ENCODE data around the gene STK40.

The STK40 gene

GRCh38 chr1:36389999-36390398 lies 4.3 kb upstream of the STK40 start:
- H3K4me3 ChIP-seq (ENCODE audit: low read depth, low read length), result no peak overlapping the region
- no peak for TF ChIP-seq CTCF (IDR thresholded peaks at IDR 0.05; ENCODE audit: insufficient read depth, low read length, missing control alignments)
- POLR2A ChIA-PET, result interaction anchor here (1.9 kb wide), 1 partner anchor 8 kb away, joined by 6 read pairs; the partner anchor contains the start of gene LSM10
- CTCF ChIA-PET, result interaction anchor here (1.1 to 2.9 kb wide), 3 partner anchors 30 to 293 kb away, joined by 3 to 11 read pairs (median 4); no protein-coding TSS in a partner anchor
- no peak for DNase-seq (ENCODE audit: low read depth, low spot score)

GRCh38 chr1:36389261-36389660 lies 3.5 kb upstream of the STK40 start:
- TF ChIP-seq CTCF (IDR thresholded peaks at IDR 0.05; ENCODE audit: insufficient read depth, low read length, missing control alignments), result no peak
- H3K4me3 ChIP-seq (ENCODE audit: low read depth, low read length), result no peak overlapping the region
- DNase-seq (ENCODE audit: low read depth, low spot score), result no peak
- CTCF ChIA-PET, result interaction anchor here (1.3 to 2.9 kb wide), 3 partner anchors 12 to 292 kb away, joined by 3 to 11 read pairs (median 4); no protein-coding TSS in a partner anchor
- POLR2A ChIA-PET, result interaction anchor here (1.1 to 1.9 kb wide), 2 partner anchors 8 to 38 kb away, joined by 3 to 6 read pairs; partner anchors contain the start of gene LSM10

- CTCF ChIA-PET, result interaction anchor here (0.6 to 5.0 kb wide), 8 partner anchors 10 to 292 kb away, joined by 3 to 29 read pairs (median 4); no protein-coding TSS in a partner anchor
- POLR2A ChIA-PET, result interaction anchor here (0.6 to 2.1 kb wide), 15 partner anchors 10 to 1632 kb away, joined by 3 to 44 read pairs (median 7); partner anchors contain the start of genes EVA1B, LSM10, THRAP3 and TRAPPC3
Measured at GRCh38 chr1:36387141-36387949, 1.6 kb upstream of the STK40 start.

GRCh38 chr1:36386265-36387140 lies 779 bp upstream of the STK40 start:
- no peak for TF ChIP-seq CTCF (IDR thresholded peaks at IDR 0.05; ENCODE audit: insufficient read depth, low read length, missing control alignments)
- POLR2A ChIA-PET, result interaction anchor here (0.6 to 2.1 kb wide), 18 partner anchors 11 to 1633 kb away, joined by 3 to 44 read pairs (median 6); partner anchors contain the start of genes EVA1B, LSM10, THRAP3 and TRAPPC3
- peak; percentile 100 for DNase-seq (ENCODE audit: low read depth, low spot score)
- CTCF ChIA-PET, result interaction anchor here (0.8 to 5.0 kb wide), 7 partner anchors 9 to 287 kb away, joined by 3 to 29 read pairs (median 4); no protein-coding TSS in a partner anchor
- peak overlapping the region; percentile 49 for H3K4me3 ChIP-seq (ENCODE audit: low read depth, low read length)

More at GRCh38 chr1:36387141-36387949, 1.6 kb upstream of the STK40 start:
- no peak for TF ChIP-seq CTCF (IDR thresholded peaks at IDR 0.05; ENCODE audit: insufficient read depth, low read length, missing control alignments)
- H3K4me3 ChIP-seq (ENCODE audit: low read depth, low read length), result peak overlapping the region; percentile 49
- no peak for DNase-seq (ENCODE audit: low read depth, low spot score)

- DNase-seq (ENCODE audit: low read depth, low spot score), result no peak
- ChIA-PET CTCF (interaction anchor here (0.7 to 5.0 kb wide), 5 partner anchors 29 to 85 kb away, joined by 3 to 29 read pairs (median 3); no protein-coding TSS in a partner anchor), POLR2A (interaction anchor here (1.2 to 1.3 kb wide), 4 partner anchors 13 to 61 kb away, joined by 3 to 5 read pairs (median 4); partner anchors contain the start of genes EVA1B and LSM10)
- no peak for TF ChIP-seq CTCF (IDR thresholded peaks at IDR 0.05; ENCODE audit: insufficient read depth, low read length, missing control alignments)
- peak overlapping the region; percentile 88 for H3K4me3 ChIP-seq (ENCODE audit: low read depth, low read length)
Measured at GRCh38 chr1:36384542-36385409, 948 bp downstream of the STK40 start.

Measured in AG04449 (cell line).